COLO829 (cell line): ENCODE data around the gene PDE6B.
"Not testable (repeated sequence)": the region's sequence is repeated elsewhere in the genome, so short reads cannot be mapped to it uniquely, and the experiment has no call there.

Source experiments
- DNase-seq: peaks from one replicate; pipeline ENCODE4 v3.0.0; 2012; ENCODE audit warnings: low spot score

PDE6B gene

GRCh38 chr4:622071-622995 lies 3.0 kb upstream of the PDE6B start:
- no peak for DNase-seq

GRCh38 chr4:622996-623913 lies 2.1 kb upstream of the PDE6B start:
- no peak for DNase-seq

- no peak for DNase-seq
These were observed 1.3 kb upstream of the PDE6B start for GRCh38 chr4:623914-624566.

- no peak for DNase-seq
These were observed 323 bp downstream of the PDE6B start for GRCh38 chr4:625631-626161.

- no peak for DNase-seq
These were observed 1.1 kb downstream of the PDE6B start for GRCh38 chr4:626201-627091.

- no peak for DNase-seq
These were observed 2.2 kb downstream of the PDE6B start for GRCh38 chr4:627347-628125.

GRCh38 chr4:628311-628741 lies 3.0 kb downstream of the PDE6B start:
- no peak for DNase-seq

- no peak for DNase-seq
These were observed 3.7 kb downstream of the PDE6B start for GRCh38 chr4:628821-629635.

- DNase-seq: no peak
These were observed 4.2 kb downstream of the PDE6B start for GRCh38 chr4:629636-629914.

GRCh38 chr4:629915-630641 lies 4.7 kb downstream of the PDE6B start:
- DNase-seq: no peak

GRCh38 chr4:630656-631055 lies 5.3 kb downstream of the PDE6B start:
- no peak for DNase-seq

GRCh38 chr4:632196-632790 lies 6.9 kb downstream of the PDE6B start:
- no peak for DNase-seq

GRCh38 chr4:632926-633325 lies 7.6 kb downstream of the PDE6B start:
- no peak for DNase-seq

- no peak for DNase-seq
These were observed 8.0 kb downstream of the PDE6B start for GRCh38 chr4:633406-633805.

GRCh38 chr4:633976-634598 lies 8.7 kb downstream of the PDE6B start:
- DNase-seq: no peak

GRCh38 chr4:634599-634985 lies 9.2 kb downstream of the PDE6B start:
- DNase-seq: no peak

- not testable (repeated sequence) for DNase-seq
These were observed 9.9 kb downstream of the PDE6B start for GRCh38 chr4:635066-635835.
